Cerebellar nuclear complex (tissue), 1 donor: Measurements from ENCODE around the gene OR52E4.

Experiments
- DNase-seq, 2 experiments: peaks; one replicate each; lab custom pipeline; 2025; lab: John Stamatoyannopoulos, UW

Gene OR52E4

DNA sequence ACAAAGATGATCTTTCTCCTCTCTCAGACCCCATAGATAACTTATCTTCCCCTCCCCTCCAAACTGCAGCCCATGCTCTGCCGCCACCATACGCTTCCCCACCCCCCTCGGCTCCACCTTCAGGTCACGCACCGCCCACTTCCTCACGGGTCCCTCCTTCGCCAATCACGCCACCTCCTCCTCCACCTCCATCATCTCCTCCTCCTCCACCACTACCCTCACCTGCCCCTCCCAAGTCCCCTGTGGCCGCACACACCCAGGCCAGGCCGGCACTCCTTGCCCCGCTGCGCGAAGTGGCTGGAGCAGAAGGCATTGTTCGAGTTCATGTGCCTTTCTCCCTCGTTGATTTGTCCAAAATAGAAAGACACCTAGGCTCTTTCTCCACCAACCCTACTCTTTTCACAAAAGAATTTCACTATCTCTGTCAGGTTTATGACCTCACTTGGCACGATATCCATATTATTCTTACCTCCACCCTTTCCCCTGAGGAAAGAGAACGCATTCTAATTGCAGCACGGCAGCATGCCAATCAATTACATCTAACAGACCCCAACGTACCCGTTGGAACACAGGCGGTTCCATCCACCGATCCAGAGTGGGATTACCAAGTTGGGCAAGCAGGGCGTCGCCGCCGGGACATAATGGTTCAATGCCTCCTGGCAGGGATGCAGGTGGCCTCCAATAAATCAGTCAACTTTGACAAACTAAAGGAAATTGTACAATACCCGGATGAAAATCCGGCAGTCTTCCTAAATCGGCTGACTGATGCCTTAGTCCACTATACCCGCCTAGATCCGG lies 49.3 kb downstream of the OR52E4 start:
- no peak for DNase-seq

DNA sequence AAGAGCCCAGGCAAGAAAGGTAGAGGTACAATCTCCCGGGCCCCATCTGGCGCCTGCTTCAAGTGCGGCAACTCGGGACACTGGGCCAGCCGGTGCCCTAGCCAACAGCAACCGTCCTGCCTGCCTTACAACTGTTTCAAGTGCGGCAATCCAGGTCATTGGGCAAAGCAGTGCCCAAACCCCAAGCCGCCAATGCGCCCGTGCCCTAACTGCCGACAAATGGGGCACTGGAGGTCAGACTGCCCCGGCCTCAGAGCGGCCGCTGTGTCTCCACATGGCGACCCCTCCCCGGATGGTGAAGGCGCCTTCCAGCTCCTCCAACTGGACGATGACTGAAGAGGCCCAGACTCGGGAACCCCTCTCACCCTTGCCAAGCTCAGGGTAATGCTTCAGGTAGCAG lies 50.2 kb downstream of the OR52E4 start:
- DNase-seq = no peak

DNA sequence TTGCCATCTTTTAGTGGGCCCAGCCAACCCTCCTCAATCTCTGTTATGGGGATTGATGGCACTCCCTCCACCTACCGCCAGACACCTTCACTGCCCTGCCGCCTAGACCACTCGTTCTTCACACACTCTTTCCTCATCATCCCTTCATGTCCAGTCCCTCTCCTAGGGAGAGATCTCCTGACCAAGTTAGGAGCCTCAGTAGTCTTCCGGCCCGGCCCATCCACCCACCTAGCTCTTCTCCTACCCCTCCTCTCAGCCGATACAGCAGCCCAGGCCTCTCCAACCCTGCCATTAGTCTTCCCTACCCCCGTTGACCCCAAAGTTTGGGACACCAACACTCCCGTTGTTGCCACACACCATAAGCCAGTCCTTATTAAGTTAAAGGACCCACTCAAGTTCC lies 50.6 kb downstream of the OR52E4 start:
- no peak for DNase-seq

DNA sequence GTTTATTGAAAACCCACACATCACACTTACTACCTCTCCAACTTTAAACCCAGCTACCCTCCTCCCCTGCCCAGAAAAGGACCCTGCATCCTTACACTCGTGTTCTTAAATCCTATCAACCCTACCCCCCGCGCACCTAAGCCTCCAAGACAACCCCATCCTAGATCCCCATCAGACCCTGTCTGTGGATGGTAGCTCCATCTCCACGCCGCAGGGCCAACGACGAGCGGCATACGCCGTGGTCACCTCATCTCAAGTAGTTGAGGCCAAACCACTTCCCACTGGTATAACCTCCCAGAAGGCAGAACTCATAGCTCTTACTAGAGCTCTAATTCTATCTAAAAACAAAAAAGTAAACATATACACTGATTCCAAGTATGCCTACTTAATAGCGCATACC lies 52.2 kb downstream of the OR52E4 start:
- no peak for DNase-seq

DNA sequence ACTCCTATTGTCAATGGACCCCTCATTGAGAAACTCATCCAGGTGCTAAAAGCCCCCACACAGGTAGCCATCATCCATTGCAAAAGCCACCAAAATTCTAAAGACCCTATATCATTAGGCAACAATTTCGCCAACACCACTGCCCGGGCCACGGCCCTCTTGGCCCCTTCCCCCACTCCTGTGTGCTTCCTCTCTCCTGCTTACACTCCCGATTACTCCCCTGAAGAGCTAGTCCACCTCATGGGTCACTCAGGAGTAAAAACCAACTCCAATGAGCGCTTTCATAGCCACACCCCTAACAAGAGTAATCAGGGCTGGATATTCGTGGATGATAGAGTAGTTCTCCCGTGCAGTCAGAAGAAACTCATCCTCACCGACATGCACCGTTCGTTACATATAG lies 52.7 kb downstream of the OR52E4 start:
- DNase-seq = no peak
